Activated CD4-positive, alpha-beta T cell treated with anti-CD3 and anti-CD28 coated beads, Interleukin-2, amount 50 U/mL, for 1 hour (primary cell): ENCODE results near the gene TMEM141.
"Not testable (repeated sequence)": the region's sequence is repeated elsewhere in the genome, so short reads cannot be mapped to it uniquely, and the experiment has no call there.

Experiments
- DNase-seq: peaks from one replicate; pipeline ENCODE4 v3.0.0-alpha.2; 2020

The TMEM141 gene

DNA sequence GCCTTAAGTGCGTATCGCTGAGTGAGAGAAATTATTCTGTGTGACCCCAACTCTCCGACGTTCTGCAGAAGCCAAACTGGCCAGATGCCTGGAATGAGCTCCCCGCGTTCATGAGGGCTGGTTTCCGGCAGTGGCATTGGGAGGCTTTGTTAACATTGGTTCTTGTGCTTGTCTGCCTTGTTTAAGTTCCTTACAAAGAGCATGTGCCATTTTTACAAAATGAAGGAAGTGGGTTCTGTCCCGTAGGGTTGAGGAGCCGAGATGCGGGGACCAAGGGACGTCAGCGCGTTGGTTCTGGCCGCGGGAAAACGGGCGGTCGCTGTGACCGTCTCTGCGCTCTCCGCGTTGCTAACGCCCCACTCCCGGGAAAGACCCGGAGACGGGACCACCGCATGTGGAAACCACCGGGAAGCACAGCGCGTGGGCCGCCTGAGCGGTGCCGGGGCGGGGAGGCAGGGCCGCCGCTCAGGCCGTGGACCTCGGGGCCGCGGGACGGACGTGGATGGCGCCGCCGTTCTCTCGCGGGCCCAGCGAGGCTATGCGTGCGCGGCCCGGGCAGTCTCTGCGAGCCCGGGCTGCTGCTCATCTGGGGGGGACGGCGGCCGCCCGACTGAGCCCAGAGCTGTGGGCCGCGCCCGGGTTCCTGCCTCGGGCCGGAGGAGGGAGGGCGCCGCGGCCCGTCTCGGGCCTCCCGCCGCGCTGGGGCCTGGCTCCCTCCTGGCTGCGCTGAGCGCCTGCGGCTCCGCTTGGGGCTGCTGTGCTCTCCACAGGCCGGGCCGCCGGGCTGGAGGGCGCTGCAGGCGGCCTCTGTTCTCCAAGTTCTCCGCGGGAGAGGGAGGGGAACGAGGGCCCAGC lies 30.1 kb downstream of the TMEM141 start:
- no peak for DNase-seq

DNA sequence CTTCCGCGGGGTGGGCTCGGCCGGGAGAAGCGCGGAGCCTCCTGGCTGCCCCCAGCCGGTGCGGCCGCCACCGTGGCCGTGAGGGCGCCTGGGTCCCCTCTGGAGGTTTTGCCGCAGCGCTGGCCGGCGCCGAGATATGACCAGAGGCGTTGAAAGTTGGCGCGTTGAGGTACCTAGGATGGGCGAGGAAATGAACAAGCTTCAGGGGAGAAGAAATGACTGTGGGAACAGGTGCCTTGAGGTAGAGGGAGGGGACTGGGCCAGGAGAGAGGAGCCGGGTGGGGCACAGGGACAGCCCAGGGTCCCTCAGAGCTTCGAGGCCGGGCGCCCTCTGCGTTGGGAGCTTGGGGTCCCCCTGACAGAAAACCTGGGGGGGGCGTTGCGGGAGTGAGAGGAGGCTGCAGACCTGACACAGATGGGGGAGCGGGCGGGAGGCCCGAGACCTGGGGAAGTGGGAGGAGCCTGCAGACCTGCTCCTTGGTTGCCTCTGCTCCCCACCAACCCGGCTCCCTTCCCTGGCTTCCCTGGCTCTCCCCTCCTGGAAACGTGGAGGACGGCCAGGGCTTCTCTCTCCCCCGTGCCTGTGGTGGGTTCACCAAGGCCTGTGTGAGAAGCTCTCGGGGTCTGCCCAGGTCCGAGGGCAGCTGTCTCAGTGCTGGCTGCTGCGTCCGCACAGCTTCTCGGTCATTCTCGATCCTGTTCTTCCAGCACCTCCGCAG lies 30.8 kb downstream of the TMEM141 start:
- no peak for DNase-seq

DNA sequence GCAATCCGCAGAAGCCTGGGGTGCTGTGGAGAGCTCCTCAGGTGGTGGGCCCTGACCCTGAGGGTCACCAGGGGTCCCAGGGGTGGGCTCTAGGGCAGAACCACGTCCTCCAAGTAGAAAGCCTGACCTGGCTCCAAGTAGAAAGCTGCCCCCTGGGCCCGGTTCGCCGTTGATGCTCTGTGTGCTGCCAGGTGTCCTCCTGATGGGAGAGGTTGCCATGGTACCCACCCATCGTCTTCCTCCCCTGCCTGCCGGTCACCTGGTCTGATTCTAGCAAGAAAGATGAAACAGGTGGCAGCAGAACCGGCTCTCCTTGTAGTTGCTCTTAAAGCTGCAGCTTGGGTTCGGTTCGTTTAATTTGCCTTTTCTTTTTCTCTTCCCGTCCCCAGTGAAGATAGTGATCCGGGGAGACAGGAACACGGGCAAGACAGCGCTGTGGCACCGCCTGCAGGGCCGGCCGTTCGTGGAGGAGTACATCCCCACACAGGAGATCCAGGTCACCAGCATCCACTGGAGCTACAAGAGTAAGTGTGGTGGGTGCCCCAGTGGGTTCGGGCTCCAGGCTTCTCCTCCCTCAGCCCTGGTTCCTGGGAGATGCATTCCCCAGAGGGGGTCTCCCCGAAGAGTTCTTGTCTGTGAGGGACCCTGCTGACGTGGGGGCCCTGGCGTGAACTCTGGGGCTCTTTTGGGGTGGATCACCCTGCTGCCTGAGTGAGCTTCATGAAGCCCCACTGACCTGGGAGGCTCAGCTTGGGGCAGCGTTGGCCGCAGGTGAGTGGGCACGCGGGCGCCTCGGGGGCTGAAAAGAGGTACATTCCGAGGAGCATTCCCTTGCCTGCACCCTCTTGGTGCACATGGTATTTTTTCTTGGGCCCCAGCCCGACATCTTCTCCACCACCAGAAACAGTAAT lies 32.2 kb downstream of the TMEM141 start:
- no peak for DNase-seq

DNA sequence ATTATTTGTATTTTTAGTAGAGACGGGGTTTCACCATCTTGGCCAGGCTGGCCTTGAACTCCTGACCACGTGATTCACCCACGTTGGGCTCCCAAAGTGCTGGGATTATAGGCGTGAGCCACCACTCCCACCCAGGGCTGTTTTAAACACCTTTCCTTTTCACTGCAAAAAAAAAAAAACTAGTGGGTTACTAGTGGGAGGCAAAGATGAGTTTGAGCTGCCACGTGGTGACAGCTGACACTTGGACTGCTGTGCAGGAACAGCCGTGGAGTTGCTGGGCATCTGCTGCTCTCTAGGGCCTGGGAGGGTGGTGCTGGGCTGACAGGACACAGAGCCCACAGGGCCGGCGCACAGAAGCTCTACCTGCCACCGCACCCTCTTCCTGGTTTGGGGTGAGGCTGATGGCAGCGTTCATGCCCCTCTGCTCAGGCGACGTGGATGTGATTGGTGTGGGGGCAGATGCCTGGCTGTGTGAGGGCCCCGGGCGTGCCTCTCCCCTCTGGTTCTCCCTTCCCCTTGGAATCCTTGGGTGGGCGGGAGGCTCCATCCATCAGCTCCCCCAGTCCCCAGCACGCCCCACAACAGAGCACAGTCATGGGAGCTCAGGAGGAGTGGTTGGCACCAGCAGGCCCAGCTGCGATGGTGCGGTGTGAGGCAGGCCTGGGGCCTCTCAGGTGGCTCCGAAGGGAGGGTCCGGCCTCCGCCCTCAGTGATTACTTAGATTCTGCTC lies 33.5 kb downstream of the TMEM141 start:
- no peak for DNase-seq

DNA sequence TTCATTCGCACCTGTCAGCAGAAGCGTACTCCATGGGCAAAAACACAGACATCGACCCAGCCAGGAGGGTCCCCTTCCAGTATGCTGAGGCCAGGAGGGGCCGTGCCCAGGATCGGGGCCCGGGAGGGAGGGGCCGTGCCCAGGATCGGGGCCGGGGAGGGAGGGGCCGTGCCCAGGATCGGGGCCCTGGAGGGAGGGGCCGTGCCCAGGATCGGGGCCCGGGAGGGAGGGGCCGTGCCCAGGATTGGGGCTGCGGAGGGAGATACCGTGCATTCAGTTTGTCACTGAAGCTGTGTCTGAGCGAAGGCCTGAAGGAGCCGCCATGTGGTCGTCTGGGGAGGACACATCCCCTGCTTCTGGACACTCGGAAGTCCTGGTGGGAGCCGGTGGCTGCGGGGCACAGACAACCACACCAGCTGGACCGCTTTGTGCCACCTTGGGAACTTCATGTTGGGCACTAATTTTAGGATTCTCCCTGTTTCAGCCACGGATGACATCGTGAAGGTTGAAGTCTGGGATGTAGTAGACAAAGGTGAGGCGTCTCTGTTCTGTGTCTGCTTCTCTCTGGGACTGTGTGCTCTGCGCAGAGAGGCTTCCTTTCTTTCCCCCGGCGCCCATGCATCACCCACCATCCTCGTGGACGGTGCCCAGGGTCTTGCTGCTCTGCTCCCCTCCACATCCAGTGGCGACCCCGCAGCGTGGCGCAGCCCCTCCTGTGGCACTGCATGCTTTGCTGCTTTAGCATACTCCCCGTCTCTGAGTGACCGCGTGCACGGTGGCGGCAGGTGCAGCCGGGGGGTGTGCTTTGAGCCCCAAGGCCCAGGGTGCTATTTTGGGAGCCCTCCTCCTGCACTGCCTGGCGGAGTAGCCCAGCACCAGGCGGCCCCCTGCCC lies 34.4 kb downstream of the TMEM141 start:
- no peak for DNase-seq

DNA sequence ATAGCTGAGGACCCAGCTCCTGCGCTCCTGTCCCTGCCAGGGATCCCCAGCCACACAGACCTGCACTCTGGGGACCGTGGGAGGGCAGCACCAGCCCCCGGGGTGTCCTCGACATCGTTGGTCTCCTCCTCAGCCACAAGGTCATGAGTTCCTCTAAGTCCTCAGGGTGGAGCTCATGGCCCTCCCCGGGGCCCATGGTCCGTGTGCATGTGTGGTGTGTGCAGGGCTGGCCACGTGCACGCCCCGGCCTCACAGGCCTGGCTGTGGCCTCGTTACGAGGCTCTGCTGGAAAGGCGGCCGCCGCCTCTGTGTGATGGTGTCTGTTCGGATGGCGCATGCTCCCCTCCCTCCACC lies 35.0 kb downstream of the TMEM141 start:
- no peak for DNase-seq

DNA sequence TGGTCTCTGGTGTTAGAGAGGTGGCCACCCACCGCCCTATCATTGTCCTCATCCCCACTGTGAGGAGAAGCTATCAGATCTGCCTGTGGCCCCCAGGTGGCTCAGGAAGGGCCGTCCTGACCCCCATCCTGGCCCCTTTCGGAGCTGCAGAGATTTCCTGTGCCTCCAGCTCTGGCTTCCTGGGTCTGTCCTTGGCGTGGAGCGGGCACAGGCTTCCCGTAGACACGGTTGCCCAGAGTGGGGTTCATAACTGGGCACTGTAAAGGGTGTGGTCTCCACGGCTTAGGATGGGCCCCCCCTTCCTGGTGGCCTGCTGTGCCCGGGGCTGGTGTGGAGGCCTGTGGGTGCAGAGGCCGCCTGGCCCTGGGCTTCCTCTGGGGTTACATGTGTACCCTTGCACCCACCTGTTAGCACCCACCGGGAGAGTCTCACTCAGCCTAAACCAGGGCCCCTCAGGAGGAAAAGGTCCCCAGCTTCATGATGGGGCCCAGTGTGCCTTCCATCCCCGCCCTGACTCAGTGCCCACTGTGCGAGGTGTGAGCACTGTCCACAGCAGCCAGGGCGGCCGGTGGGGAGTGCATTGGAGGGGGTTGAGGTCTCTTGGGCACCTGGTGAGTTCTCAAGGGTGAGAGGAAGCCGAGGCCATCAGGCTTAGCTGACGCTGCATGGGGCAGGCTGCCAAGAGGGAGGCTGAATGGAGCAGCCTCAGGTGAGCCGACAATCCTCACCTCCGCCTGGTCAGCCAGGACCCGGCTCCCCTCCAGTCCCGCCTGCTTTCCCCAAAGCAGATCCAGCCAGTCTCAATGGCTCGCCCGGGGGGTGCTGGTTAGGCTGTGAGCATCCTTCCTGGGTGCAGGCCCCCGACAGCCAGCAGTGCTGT lies 35.8 kb downstream of the TMEM141 start:
- DNase-seq: no peak

DNA sequence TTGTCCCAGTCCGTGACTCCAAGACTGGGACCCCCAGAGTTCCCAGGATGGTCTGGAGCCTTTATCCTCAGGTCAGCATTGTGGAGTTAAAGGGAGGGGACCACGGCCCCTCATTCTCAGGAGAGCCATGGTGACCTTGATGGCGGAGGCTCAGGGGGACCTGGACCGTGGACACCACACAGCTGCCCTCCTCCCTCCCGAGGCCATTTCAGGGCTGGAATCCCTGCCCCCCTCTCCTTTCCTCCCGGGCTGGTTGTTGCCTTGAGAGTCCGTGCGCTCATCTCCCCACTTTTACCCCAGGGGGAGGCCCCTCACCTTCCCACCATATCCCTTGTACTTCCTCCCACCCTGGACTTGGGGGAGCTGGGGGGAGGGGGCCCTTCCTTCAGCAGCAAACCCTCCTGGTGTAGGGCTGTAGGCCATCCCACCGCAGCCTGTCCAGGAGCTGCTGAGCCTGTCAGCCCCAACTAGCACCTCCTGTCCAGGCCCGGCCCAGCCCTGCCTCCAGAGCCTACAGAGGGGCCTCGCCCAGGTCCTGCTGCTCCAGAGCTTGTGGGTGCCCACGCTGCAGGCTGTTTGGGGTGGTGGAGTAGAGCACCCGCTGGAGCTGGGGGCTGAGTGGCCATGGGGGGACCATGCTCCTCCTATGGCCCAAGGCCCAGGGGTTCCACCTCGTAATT lies 36.8 kb downstream of the TMEM141 start:
- no peak for DNase-seq

DNA sequence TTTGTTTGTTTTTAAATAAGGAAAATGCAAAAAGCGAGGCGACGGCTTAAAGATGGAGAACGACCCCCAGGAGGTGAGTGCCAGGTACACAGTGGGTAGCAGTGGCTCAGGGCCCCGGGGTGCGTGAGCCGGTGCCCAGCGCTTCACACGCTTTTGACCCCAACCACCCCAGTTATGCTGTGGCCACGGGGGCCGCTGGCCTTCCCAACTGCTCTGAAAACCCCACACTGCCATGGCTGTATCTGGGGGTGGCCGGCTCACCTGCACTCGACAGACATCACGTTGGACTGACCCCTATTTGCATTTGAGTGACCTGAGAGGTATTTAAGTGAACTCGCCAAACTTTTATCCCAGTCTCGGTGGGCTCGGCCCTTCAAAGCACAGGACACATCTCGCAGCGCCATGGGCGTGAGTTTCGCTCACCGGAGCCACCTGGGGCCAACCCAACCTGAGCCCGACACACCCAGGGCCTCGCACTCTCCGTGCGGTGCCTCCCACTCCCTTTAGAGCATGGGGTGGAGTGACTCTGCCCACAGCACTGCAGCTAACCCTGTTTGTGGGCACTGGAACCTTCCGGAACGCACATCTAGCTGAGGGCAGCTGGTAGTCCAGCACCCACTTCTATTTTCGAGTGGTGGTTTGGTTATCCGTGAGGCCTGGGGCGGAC lies 37.5 kb downstream of the TMEM141 start:
- DNase-seq: no peak

DNA sequence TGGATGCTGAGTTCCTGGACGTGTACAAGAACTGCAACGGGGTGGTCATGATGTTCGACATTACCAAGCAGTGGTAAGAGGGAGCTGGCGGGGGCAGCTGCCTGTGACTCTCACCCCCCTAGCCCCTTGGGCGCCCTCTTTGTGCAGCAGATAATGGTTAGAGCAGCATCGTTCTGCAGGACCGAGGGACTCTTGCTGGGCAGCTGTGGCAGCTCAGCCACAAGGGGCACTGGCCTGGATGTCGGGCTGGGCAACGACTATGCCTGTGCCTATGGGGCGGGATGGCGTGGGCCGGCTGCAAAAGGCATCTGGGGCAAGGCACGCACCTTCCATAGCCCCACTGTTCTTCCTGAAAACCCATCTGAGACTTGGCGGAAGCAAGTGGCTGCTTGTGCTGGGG lies 38.3 kb downstream of the TMEM141 start:
- no peak for DNase-seq

DNA sequence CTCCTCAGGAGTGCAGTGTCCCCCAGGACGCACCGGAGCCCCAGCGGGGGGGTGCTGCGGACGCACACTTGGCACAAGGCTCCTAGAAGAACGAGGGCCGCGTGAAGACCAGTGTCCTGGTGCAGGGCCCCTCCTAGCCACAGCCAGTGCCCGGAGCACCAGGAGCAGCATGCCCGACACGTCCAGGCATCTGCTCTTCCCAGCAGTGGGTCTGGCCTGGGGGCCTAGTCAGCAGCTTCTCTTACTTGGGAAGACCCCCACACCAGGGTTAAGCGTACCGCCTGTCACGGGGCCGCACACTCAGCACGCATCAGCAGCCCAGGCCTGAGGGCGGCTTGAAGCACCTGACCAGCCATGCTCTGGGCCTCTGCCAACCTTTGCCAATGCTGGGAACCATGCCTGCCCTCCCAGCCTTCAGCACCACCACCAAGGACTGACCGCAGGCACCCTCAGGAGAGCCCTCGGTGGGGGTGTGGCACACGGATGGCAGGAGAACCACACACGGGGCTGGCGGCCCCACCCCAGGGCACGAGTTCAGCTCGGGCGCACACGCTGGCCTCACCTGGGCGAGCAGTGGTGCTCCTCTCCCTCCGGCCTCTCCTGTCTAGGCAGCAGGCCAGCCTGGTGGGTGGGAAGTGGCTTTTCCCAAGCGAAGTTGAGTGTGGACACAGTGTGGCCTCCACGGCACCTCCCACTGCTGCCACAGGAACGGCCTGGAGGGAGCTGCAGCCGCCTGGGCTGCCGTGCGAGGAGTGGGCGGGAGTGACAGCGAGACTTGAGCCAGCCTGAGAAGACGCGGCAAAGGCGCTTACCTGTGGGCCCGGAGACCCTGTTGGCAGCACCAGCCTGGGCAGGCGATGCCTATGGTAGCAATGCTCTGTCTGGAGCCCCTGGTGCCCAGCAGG lies 39.1 kb downstream of the TMEM141 start:
- DNase-seq: no peak

DNA sequence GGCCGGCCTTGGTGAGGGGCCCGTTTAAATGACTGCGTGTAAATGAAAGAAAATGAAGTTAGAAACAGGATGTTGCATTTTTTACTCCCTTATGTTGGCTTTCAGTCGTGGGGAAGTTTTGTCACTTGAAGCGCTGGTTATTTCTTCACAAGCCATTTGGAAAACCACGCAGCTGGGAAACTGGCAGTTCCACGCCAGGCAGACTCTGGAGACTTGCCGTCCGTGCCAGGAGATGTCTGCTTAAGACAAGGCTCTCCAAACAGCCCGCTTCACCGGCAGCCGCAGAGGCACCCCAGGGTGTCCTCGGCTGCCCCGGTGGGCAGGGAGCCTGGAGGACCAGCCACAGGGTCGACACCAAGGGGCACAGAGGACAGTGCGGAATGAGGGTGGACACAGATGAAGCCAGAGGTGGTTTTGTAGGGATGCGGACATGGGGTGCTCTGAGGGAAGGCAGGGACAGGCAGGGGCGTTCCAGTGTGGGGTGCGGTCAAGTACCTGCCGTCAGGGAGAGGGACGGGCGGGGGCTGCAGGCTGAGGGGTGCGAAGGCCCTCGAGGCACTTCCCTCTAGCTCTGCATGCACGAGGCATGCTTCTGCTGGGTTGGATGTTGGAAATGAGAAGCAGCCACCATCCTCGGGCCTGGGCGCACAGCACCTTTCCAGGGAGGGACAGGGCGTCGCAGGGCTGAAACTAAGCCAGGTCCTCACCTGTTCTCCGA lies 40.0 kb downstream of the TMEM141 start:
- no peak for DNase-seq

DNA sequence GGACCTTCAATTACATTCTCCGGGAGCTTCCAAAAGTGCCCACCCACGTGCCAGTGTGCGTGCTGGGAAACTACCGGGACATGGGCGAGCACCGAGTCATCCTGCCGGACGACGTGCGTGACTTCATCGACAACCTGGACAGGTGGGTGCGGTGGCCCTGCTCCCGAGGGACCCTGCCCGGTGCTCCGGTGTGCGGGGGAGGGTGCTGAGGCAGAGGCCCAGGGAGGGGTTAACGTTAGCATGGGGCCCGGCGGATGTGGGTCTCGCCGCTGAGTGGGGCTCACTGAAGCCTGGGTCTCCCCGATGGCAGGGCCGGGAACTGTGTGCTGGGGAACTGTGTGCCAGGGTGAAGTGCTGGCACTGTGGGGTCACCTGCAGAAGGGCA lies 40.6 kb downstream of the TMEM141 start:
- no peak for DNase-seq

DNA sequence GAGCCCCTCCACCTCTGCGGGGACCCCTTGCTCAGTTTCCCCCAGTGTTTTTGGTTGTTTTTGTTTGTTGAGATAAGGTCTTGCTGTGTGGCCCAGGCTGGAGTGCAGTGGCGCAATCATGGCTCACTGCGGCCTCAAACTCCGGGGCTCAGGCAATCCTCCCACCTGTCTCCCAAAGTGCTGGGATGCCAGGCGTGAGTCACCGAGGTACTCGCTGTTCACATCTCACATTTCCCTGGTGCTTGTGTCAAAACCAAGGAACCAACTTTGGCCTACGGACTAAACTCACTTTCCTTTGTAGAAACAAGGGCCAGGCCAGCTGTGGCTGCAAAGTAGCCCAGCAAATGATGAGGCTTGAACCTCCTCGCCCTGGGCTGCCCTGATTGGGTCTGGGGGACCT lies 41.4 kb downstream of the TMEM141 start:
- no peak for DNase-seq

DNA sequence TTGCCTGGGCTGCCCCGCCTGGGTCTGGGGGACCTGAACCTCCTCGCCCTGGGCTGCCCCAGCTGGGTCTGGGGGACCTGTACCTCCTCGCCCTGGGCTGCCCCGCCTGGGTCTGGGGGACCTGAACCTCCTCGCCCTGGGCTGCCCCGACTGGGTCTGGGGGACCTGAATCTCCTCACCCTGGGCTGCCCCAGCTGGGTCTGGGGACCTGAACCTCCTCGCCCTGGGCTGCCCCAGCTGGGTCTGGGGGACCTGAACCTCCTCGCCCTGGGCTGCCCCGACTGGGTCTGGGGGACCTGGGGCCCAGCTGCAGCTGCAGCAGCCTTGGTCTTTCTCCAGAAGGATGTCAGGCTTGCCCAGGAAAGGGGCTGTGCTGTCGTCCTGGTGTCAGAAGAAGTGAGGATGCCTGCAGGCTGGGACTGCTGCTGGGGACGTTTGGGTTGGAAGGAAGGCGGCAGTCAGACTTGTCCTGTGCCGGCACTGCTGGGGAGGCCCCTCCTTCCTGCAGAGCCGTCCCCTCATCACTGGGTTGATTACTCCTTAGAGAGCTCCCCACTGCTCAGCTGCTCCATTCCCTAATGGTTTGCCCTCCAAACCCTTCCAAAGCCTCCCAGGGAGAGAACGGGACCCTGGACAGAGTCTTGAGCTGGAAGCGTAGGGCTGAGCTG lies 42.4 kb downstream of the TMEM141 start:
- DNase-seq: not testable (repeated sequence)

DNA sequence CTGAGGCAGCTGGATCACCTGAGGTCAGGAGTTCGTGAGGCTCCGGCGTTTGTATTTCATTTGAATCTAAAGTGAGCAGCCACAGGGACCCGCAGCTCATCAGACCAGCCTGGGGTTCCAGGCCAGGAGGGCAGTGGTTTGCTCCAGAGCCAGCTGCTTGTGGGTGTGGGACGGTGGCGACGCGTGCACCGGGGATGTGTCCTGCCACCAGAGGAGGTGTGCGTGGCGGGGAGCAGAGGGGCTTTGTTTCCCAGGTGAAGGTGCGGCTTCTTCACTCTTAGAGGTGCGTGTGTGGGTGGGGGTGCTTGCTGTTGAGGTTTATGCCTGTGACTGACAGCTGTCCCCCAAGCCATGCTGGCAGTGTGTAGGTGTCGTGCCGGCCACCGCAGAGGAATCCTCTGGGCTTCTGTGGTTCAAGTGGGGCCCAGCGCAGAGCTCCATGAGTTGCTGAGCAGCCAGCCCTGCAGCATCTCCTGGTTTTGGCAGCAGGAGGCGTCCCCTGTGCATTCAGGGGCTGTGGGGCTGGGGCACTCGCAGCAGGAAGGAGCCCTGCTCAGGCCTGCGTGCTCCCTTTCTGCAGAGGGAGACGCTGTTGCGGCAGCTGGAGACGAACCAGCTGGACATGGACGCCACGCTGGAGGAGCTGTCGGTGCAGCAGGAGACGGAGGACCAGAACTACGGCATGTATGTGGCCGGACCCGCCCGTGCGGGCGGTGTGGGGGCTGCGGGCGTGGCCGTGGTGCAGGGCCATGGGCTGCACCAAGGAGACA lies 44.2 kb downstream of the TMEM141 start:
- no peak for DNase-seq
